ENCODE results near the gene PDSS2.
A peak's percentile ranks its signal among the peaks of the same experiment; 100 is the strongest.
"Not testable (repeated sequence)": the region's sequence is repeated elsewhere in the genome, so short reads cannot be mapped to it uniquely, and the experiment has no call there.

Gene PDSS2, protein sequence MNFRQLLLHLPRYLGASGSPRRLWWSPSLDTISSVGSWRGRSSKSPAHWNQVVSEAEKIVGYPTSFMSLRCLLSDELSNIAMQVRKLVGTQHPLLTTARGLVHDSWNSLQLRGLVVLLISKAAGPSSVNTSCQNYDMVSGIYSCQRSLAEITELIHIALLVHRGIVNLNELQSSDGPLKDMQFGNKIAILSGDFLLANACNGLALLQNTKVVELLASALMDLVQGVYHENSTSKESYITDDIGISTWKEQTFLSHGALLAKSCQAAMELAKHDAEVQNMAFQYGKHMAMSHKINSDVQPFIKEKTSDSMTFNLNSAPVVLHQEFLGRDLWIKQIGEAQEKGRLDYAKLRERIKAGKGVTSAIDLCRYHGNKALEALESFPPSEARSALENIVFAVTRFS

GRCh38 chr6:107459283-107460082 lies at the start of gene PDSS2:
PDSS2 (minus strand) TSS chr6:107459564; CDS start chr6:107459285, 279 bp downstream.
- DNase-seq = peak; percentile 100

- DNase-seq = no peak
These were observed 46.8 kb upstream of the PDSS2 start for GRCh38 chr6:107506145-107506544.

DNA sequence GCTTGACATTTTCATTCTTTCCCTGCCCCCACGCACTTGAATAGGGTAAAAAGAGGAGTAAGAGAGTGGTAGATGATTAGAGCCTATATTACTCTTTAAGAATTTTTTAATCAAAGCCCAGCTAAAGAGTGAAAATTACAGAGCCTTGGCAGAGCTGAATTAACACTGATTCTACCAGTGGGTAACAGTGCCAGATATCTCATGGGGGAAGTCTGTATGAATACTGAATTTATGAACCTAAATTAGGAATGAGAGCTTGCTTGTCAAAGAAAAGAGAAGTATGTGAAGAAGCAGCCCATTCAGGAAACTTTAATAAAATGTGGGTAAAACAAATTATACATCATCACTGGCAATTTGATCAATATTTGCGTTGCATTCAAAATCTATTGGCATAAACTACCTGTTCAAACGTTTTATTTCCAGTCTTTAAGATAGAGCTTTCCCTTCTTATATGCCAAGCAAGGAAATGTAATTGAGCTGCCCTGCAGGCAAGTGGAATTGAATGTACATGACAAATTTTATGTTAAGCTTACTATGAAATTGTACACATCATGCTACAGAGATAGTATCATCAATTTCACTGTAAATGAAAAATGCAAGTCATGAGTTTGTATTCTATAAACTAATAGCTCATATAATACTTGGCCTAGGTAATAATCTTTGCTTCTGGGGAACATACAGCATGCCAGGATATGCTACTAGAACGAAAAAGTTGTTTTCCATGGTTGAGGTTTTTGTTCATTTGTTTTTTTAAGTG lies 45.1 kb upstream of the PDSS2 start:
- DNase-seq = no peak

DNA sequence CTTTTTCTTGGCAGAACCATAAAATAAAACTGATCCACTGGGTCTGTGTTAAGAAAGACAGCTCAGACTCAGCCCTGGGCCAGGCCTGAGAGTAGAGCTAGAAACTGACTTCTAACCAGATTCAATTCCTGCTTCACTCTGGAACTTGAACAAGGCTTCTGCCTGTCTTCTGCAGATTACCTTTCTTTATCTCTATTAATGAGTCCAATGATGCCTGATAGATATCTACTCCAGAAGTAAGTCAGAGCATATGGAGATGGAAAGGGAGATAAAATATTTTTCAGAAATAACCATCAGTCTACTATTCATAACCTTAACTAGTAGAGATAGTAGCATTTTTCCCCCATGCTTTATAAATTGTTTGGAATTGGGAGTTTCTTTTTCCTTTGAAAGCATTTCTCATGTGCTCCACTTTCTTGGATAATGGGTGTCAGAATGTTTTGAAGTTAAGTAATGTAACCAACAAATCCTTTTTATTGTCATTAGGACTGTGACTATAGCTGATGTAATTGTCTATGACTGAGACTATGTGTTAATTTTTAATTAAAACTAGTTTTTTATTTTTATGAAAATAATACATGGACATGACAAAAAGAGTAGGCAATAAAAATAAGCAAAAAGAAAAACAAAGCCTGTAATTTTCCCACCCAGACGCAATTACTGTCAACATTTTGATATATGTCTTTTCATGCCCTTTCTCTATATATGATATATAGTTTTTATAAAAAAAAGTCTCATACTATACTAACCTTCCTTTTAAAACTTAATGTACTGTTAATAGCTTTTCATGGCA lies 37.7 kb upstream of the PDSS2 start:
- DNase-seq = no peak

- DNase-seq = no peak
These were observed 36.6 kb upstream of the PDSS2 start for GRCh38 chr6:107495971-107496370.

DNA sequence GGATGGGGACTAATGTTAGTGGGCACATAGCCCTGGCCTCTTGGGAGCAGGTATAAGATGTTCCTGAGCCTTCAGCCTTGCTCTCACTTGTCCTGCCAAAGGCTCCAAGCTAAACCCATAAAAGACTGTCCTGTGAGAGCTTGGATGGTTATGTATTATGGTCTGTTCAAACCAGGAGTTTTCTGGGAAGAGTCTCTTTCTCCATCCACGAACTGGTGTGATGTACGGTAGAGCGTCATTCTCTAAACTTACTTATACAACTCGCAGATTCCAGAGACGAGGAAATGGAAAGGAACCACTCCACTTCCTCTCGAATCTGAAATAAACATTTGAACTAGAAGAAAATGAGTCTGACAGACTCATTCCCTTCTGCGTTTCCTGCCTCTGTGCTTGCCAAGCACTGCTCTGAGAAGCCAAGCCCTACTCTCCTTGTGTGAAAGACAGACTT lies 35.9 kb upstream of the PDSS2 start:
- no peak for DNase-seq

DNA sequence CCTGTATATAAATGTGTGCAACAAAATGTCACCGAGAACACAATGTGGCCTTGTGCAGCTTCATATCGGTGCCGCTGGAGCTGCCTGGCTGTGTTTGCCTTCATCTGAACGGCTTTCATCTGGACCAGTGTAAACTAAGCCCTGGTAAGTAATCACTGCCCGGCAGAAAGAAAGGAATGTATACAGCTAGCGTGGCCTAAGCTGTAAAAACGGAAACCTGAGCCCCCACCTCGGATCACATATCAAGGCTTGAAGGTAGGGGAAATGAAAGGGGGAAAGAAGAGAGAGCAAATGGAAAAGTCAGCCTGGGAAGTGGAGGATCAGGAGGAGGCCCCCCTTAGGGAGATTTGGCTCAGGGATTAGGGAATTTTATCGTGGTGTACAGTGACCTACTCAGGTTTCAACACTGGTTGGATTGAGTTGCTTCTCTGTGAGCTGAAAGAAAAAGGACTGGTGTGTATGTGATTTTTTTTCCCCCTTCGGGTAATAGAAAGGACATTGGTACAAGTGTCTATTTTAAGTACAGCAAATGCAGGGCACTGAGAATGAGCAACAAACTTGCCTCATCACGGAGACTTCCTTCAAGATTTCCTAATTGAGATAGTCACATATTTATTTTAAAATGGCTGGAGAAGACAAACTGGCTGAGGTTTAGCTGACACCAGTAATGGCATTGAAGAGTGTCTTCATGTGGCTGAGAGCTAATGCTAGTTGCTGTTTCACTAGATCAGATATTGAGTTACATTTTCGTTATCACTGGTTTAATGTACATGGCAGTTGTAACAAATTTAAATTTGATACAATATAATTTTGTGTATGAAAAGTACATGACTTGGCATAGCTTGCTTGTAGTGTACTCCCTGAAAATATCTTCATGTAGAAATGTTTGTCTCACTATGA lies 34.0 kb upstream of the PDSS2 start:
- DNase-seq = no peak

- no peak for DNase-seq
These were observed 32.6 kb upstream of the PDSS2 start for GRCh38 chr6:107491760-107492660.

GRCh38 chr6:107491138-107491609 lies 31.8 kb upstream of the PDSS2 start:
- no peak for DNase-seq

- DNase-seq = no peak
These were observed 31.3 kb upstream of the PDSS2 start for GRCh38 chr6:107490566-107491137.

DNA sequence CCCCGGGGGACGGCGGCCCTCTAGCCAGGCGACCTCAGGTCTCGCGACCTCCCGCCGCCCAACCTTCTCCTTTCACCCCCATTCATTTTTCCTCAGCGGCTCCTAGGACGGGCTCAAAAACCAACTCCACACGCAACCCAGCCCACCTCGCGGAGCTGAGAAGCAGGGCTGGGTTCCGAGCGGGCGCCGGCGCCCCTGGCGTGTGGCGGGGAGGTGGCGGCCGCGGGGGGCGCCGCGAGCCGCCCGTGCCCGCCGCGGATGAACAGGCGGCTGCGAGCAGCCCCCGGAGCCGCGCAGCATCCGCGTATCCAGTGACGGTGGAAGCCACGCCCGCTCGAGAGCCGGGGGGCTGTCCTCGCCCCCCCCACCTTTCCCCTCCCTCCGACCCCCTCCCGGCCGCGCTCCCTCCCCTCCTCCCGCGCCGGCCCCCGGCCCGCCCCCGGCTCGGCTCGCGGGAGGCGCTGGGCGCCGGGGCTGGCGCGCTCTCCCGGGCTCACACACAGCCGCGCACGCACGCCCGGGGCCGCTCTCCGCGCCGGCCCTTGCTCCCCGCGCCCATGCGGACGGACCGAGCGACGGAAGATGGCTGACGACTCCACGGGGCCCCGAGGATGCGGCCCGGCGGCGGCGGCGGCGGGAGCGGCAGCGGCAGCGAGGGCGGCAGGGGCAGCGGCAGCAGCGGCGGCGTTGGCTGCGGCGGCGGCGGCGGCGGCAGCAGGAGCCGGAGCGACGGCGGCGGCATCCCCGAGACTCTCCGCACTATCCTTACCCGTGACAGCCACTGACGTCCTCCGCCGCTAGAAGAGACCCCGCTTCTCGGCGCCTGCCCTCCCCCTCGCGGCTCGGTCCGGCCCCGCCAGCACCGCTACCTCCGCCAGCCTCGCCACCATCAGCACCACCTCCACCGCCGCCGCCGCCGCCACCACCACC lies 30.5 kb upstream of the PDSS2 start, which contains the start of gene SOBP:
Gene SOBP (plus strand): TSS at position 482 of the 930 bp plus-strand sequence. CDS start 500 bp downstream, outside the sequence.
- DNase-seq = peak; percentile 48

DNA sequence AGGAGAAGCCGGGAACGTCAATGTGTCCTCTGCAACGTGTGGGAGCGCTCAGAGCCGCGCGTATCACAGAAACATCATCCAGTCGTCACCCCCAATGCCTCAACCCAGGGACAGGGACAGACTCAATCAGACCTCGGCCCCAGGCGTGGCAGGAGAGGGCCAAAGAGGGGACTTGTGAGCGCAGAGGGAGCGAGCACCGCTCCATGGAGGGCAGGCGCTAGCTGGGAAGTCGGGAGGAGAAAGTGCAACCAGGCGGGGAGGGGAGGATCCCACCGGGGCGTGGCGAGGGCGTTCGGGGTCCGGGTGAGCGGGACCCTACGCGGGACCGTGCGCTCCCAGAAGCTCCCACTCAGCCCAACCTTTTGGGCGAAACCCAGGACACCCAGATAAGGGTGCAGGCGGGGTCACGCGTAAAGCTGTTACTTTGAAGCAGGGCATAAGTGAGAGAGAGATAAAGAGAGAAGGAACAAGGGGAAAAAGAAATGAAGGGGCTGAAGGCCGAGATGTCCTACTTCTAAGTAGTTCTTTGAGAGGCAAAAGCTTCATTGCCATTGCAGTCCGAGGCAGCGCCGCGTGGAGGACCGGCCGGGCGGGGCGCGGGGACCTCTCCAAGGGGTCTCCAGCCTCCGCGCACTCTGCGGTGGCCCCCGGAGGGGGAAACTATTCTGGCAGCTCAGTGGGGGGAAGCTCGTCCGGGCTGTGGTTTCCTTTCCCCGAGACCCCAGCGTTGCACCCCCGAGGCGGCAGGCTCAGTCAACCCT lies 29.7 kb upstream of the PDSS2 start:
- peak; percentile 21 for DNase-seq

DNA sequence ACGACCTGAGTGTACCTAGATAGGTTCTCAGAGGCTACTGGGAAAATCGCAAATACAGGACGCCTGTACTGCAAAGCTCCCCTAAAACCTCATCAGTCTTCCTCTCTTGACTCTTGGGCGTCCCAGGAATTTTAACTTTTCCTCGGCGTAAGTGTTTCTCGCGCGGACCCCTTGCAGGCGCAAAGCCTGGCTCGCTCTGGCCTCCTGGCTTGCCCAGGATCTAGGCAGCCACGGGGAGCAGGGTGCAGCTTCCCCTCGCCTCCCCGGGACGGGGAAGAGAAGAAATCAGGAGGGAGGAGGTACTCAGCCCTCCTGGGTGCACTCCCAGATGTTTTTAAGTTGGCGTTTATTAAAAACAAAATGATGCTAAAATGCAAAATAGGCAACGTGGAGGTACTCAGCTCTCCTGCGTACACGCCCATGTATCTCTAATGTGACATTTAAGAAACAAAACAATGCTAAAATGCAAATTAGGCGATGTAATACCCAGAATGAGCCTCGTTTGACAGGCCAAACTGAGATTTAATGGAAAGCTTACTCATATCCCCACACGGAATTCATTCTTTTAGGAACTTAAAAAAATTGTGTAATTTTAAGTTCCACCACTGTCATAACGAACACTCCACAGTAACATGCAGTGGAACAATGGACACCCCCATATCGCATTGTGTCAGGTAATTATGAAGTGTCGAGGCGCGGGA lies 29.0 kb upstream of the PDSS2 start:
- DNase-seq = no peak

- DNase-seq = no peak
These were observed 25.8 kb upstream of the PDSS2 start for GRCh38 chr6:107485157-107485556.

- no peak for DNase-seq
These were observed 19.8 kb upstream of the PDSS2 start for GRCh38 chr6:107479089-107479690.

GRCh38 chr6:107475826-107476225 lies 16.5 kb upstream of the PDSS2 start:
- DNase-seq = not testable (repeated sequence)

Data from activated naive CD4-positive, alpha-beta T cell treated with anti-CD3 and anti-CD28 coated beads, Interleukin-2, amount 50 U/mL, for 16 hours (primary cell).